H9 (cell line): ENCODE measurements around the gene DTNBP1. TPM values are rescaled to one million over a fixed set of nuclear protein-coding genes. Genes with fewer than 3 reads are reported as not detected.

Source experiments
- DNase-seq: peaks from one replicate; pipeline ENCODE4 v3.0.0-alpha.2; 2017
- H2AFZ ChIP-seq: one replicate; pipeline ENCODE4 v1.6.1; 2013; ENCODE audit warnings: mild to moderate bottlenecking, low read length, control low read depth, moderate library complexity
- H2AK5ac ChIP-seq: 2 replicates; pipeline ENCODE4 v1.6.1; 2013; ENCODE audit warnings: low read length, control low read depth, mixed read lengths; ENCODE audit not compliant: insufficient read length
- H2BK120ac ChIP-seq: one replicate; pipeline ENCODE4 v1.6.1; 2013; ENCODE audit warnings: low read depth, mild to moderate bottlenecking, low read length, control low read depth, inconsistent platforms; ENCODE audit not compliant: poor library complexity, severe bottlenecking
- H2BK12ac ChIP-seq: 2 replicates; pipeline ENCODE4 v1.6.1; 2013; ENCODE audit warnings: low read length, control low read depth, mixed read lengths, low read depth; ENCODE audit not compliant: insufficient read length
- H2BK15ac ChIP-seq: 2 replicates; pipeline ENCODE4 v1.6.1; 2013; ENCODE audit warnings: low read depth, low read length, control low read depth
- H2BK20ac ChIP-seq: one replicate; pipeline ENCODE4 v1.6.1; 2013; ENCODE audit warnings: low read depth, mild to moderate bottlenecking, low read length, control low read depth, inconsistent platforms; ENCODE audit not compliant: poor library complexity, severe bottlenecking
- H2BK5ac ChIP-seq: 2 replicates; pipeline ENCODE4 v1.6.1; 2013; ENCODE audit warnings: low read length, control low read depth, mixed read lengths; ENCODE audit not compliant: insufficient read length
- H3K14ac ChIP-seq: 2 replicates; pipeline ENCODE4 v1.6.1; 2013; ENCODE audit warnings: low read length, control low read depth; ENCODE audit not compliant: insufficient read depth
- H3K18ac ChIP-seq: 2 replicates; pipeline ENCODE4 v1.6.1; 2013; ENCODE audit warnings: low read depth, mild to moderate bottlenecking, mixed read lengths, low read length, control low read depth; ENCODE audit not compliant: insufficient read length
- H3K23ac ChIP-seq: 2 replicates; pipeline ENCODE4 v1.6.1; 2013; ENCODE audit warnings: low read length, control low read depth, mixed read lengths, low read depth; ENCODE audit not compliant: insufficient read length
- H3K23me2 ChIP-seq: 2 replicates; pipeline ENCODE4 v1.6.1; 2013; ENCODE audit warnings: low read depth, mild to moderate bottlenecking, mixed read lengths, low read length, control low read depth; ENCODE audit not compliant: insufficient read length, poor library complexity, severe bottlenecking
- H3K27ac ChIP-seq: 2 replicates; pipeline ENCODE4 v1.5.1; 2013; ENCODE audit warnings: low read length, control low read depth, mixed read lengths, low read depth; ENCODE audit not compliant: insufficient read length
- H3K27me3 ChIP-seq: 2 replicates; pipeline ENCODE4 v1.6.1; 2013; ENCODE audit warnings: low read length, control low read depth, inconsistent platforms; ENCODE audit not compliant: insufficient read depth
- H3K4ac ChIP-seq: 2 replicates; pipeline ENCODE4 v1.6.1; 2013; ENCODE audit warnings: low read depth, mild to moderate bottlenecking, control low read depth, inconsistent platforms, low read length, moderate library complexity
- H3K4me1 ChIP-seq: 2 replicates; pipeline ENCODE4 v1.6.1; 2013; ENCODE audit warnings: low read length, control low read depth, inconsistent platforms; ENCODE audit not compliant: insufficient read depth
- H3K4me2 ChIP-seq: 2 replicates; pipeline ENCODE4 v1.6.1; 2013; ENCODE audit warnings: low read length, control low read depth, mixed read lengths; ENCODE audit not compliant: insufficient read length, insufficient read depth
- H3K56ac ChIP-seq: 2 replicates; pipeline ENCODE4 v1.6.1; 2013; ENCODE audit warnings: low read depth, mild to moderate bottlenecking, mixed read lengths, low read length, control low read depth; ENCODE audit not compliant: insufficient read length
- H3K79me1 ChIP-seq: 2 replicates; pipeline ENCODE4 v1.6.1; 2013; ENCODE audit warnings: low read depth, mild to moderate bottlenecking, moderate library complexity, low read length, control low read depth, inconsistent platforms; ENCODE audit not compliant: insufficient read depth, poor library complexity, severe bottlenecking
- H3K79me2 ChIP-seq: 2 replicates; pipeline ENCODE4 v1.6.1; 2013; ENCODE audit warnings: low read length, control low read depth, inconsistent platforms; ENCODE audit not compliant: insufficient read depth
- H3K9ac ChIP-seq: 2 replicates; pipeline ENCODE4 v1.6.1; 2013; ENCODE audit warnings: low read length, control low read depth, mixed read lengths; ENCODE audit not compliant: insufficient read length; ENCODE audit errors: extremely low read depth
- H3K9me3 ChIP-seq: one replicate; pipeline ENCODE4 v1.6.1; 2013; ENCODE audit warnings: low read depth, low read length, inconsistent platforms; ENCODE audit not compliant: control insufficient read depth
- H3T11ph ChIP-seq: one replicate; pipeline ENCODE4 v1.6.1; 2013; ENCODE audit warnings: mild to moderate bottlenecking, low read length, control low read depth, inconsistent platforms
- H4K20me1 ChIP-seq: one replicate; pipeline ENCODE4 v1.6.1; 2013; ENCODE audit not compliant: control insufficient read depth, insufficient read length, insufficient read depth
- H4K5ac ChIP-seq: 2 replicates; pipeline ENCODE4 v1.6.1; 2013; ENCODE audit warnings: low read depth, mild to moderate bottlenecking, mixed read lengths, low read length, control low read depth; ENCODE audit not compliant: insufficient read length
- H4K8ac ChIP-seq: replicated peaks from 2 replicates; pipeline ENCODE4 v1.6.1; 2013; ENCODE audit warnings: low read length, control low read depth, mixed read lengths, low read depth; ENCODE audit not compliant: insufficient read length
- H4K91ac ChIP-seq: 2 replicates; pipeline ENCODE4 v1.6.1; 2013; ENCODE audit warnings: low read depth, mild to moderate bottlenecking, moderate library complexity, mixed read lengths, low read length, control low read depth; ENCODE audit not compliant: insufficient read length
- H3K27ac Mint-ChIP-seq, 3 experiments: 2 replicates in 2 of 3; 3 replicates in 1 of 3; pipeline ENCODE4 v1.8.0; 2020 to 2021; ENCODE audit warnings: mixed read lengths in 3 of 3, mild to moderate bottlenecking in 1 of 3, moderate library complexity in 1 of 3
- H3K27me3 Mint-ChIP-seq: 2 replicates; pipeline ENCODE4 v1.8.0; 2021; ENCODE audit warnings: low read depth, mild to moderate bottlenecking, moderate library complexity, mixed read lengths
- H3K36me3 Mint-ChIP-seq, 3 experiments: 2 replicates in 2 of 3; 3 replicates in 1 of 3; pipeline ENCODE4 v1.8.0; 2020 to 2021; ENCODE audit warnings: low read depth in 3 of 3, mixed read lengths in 3 of 3; ENCODE audit not compliant: insufficient read depth in 1 of 3
- H3K4me1 Mint-ChIP-seq, 2 experiments: 2 replicates each; pipeline ENCODE4 v1.8.0; 2020; ENCODE audit warnings: mixed read lengths in 2 of 2
- H3K4me3 Mint-ChIP-seq, 2 experiments: 2 replicates in 1 of 2; 3 replicates in 1 of 2; pipeline ENCODE4 v1.8.0; 2020 to 2021; ENCODE audit warnings: mild to moderate bottlenecking in 2 of 2, mixed read lengths in 2 of 2, moderate library complexity in 1 of 2
- H3K9me3 Mint-ChIP-seq, 2 experiments: 2 replicates in 1 of 2; 3 replicates in 1 of 2; pipeline ENCODE4 v1.8.0; 2020; ENCODE audit warnings: mild to moderate bottlenecking in 2 of 2, mixed read lengths in 2 of 2, moderate library complexity in 1 of 2
- WGBS: extraction: QIAGEN DNeasy Blood & Tissue Kit; methylation state at CpG from one replicate; pipeline ENCODE4 v1.1.7; 2013; ENCODE audit warnings: missing lambda C conversion rate, low lambda C conversion rate, mixed read lengths; ENCODE audit not compliant: insufficient read length; ENCODE audit errors: extremely low coverage; 5-methylcytosine and 5-hydroxymethylcytosine counted together
- total RNA-seq: library from RNA; stranded (reverse); gene quantifications from 2 replicates; pipeline ENCODE4 v1.2.1, GENCODE V29; 2021
- TF ChIP-seq, protein P1 (sequence below): fragments of 200-600 bp; sonication (generic); conservative IDR thresholded peaks from 3 replicates; pipeline ENCODE4 v1.8.0; 2021; ENCODE audit warnings: antibody characterized with exemption, mild to moderate bottlenecking

Gene DTNBP1
- total RNA-seq, 1 experiment from 2014 or later: 12.9 TPM

DNA sequence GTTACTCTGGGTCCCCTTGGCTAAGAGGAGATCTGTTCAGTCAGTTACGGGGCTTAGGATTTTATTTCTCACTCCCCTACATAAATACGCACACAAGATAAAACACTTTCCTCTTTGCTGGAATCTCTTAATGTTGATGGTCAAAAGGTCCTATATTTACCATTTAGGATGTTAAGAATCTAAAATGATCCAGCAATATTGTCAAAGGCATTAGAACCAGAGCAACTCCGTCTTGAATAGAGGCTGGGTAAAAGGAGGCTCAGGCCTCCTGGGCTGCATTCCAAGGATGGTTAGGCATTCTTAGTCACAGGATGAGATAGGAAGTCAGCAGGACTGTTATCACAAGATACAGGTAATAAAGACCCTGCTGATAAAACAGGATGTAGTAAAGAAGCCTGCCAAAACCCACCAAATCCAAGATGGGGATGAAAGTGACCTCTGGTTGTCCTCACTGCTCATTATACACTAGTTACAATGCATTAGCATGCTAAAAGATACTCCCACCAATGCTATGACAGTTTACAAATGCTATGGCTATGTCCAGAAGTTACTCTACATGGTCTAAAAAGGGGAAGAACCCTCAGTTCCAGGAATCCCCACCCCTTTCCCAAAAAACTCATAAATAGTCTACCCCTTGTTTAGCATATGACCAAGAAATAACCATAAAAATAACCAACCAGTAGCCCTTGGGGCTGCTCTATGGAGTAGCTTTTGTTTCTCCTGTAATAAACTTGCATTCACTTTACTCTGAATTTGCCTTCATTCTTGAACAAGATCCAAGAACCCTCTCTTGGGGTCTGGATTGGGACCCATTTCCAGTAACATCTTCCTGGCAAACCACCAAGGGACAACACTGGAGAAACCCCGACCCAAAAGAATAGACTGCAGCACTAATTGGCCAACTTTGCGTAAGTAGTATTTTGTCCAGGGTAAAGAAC, 107.5 kb downstream of the DTNBP1 start:
- Histone ChIP-seq H2BK5ac (no peak overlapping the region), H2BK12ac (no peak overlapping the region), H3K27me3 (no peaks in the 10 kb centered on the region; the same call in 1 of the 2 replicates), H3K4me2 (no peak overlapping the region), H2AK5ac (no peak overlapping the region), H3K79me1 (no peaks in the 10 kb centered on the region), H3K14ac (no peak overlapping the region), H4K20me1 (no peaks in the 10 kb centered on the region), H3K56ac (no peak overlapping the region), H3K9ac (no peak overlapping the region), H3K4ac (no peak overlapping the region), H3K79me2 (no peaks in the 10 kb centered on the region), H4K5ac (no peak overlapping the region), H4K91ac (no peak overlapping the region), H3K4me1 (peaks cover 11% of the 10 kb centered on the region; the same call in 1 of the 2 replicates), H3K18ac (no peak overlapping the region), H2BK20ac (no peak overlapping the region), H2AFZ (no peak overlapping the region), H3K27ac (no peak overlapping the region), H4K8ac (no peak overlapping the region), H3T11ph (no peak overlapping the region), H3K23ac (no peak overlapping the region), H3K9me3 (no peaks in the 10 kb centered on the region), H3K23me2 (no peaks in the 10 kb centered on the region), H2BK120ac (no peak overlapping the region), H2BK15ac (no peak overlapping the region)
- TF ChIP-seq, protein P1, sequence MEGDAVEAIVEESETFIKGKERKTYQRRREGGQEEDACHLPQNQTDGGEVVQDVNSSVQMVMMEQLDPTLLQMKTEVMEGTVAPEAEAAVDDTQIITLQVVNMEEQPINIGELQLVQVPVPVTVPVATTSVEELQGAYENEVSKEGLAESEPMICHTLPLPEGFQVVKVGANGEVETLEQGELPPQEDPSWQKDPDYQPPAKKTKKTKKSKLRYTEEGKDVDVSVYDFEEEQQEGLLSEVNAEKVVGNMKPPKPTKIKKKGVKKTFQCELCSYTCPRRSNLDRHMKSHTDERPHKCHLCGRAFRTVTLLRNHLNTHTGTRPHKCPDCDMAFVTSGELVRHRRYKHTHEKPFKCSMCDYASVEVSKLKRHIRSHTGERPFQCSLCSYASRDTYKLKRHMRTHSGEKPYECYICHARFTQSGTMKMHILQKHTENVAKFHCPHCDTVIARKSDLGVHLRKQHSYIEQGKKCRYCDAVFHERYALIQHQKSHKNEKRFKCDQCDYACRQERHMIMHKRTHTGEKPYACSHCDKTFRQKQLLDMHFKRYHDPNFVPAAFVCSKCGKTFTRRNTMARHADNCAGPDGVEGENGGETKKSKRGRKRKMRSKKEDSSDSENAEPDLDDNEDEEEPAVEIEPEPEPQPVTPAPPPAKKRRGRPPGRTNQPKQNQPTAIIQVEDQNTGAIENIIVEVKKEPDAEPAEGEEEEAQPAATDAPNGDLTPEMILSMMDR: no peak
- Mint-ChIP-seq H3K27me3 (no peaks in the 10 kb centered on the region; the same call in 1 of the 2 replicates), H3K9me3 (no peaks in the 10 kb centered on the region), H3K4me1 (peaks cover 43 to 48% of the 10 kb centered on the region in 2 experiments), H3K27ac (no peak overlapping the region), H3K4me3 (no peak overlapping the region), H3K36me3 (peaks cover 0 to 10% (median 2%) of the 10 kb centered on the region in 3 experiments; a peak in 2 of 7 replicates)
- DNase-seq: no peak
- no CpG with 5 or more reads among the region's 5 CpGs for WGBS
